NCI-H748 (cell line): ENCODE results near the gene NME5.

ENCODE experiments used
- DNase-seq: peaks from one replicate; lab custom pipeline; 2025; ENCODE audit not compliant: unreplicated experiment; lab: John Stamatoyannopoulos, UW

The NME5 gene

DNA sequence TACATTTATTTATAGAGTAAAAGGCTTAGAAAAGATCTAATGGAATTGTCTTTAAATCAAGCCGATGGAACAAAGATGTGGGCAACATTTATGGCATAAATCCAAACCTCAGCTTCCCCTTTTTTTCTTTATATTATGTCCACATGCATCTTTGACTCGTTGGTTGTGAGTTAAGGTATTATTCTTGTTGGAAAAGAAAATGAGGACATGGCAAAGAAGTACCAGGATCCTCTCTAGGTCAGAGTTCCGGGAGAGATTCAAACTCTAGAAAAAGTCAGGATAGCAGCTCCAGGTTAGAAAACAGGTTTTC is 508 bp upstream of the NME5 start:
- no peak for DNase-seq

DNA sequence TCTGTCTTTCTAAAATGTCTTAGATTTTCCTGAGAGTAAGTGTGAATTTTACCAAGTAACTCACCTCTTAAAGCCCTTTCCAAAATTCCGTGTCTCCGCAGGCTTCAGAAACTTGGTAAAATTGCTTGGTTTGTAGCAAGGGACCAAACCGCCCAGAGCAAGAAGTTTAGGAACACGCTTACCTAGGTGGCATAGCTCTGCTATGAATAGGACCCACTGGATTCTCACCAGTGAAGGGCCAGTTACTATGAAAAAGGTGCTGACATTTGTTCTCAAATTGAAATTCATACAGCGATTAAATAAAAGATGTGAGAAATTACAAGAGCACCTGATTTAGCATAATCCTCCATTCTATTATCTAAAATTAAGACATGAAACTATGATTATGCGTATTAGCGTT is 6.7 kb downstream of the NME5 start:
- peak; percentile 12 for DNase-seq

DNA sequence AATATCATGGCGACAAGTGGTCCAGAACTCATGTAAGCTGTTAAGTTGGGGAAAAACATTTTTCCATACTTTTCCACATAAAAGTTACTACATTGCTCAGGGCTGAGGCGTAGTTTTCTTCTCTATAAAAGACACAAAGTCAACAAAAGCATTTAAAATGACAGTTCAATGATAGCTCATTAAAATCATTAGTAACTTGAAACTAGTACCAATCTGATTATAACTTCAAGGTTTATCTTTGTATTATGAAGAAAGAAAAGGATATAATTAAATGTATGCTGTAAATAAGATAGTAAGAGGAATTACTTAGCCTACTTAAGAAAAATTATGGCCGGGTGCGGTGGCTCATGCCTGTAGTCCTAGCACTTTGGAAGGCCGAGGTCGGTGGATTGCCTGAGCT is 9.9 kb downstream of the NME5 start:
- no peak for DNase-seq

GRCh38 chr5:138128334-138128733 is 10.9 kb downstream of the NME5 start:
- no peak for DNase-seq

DNA sequence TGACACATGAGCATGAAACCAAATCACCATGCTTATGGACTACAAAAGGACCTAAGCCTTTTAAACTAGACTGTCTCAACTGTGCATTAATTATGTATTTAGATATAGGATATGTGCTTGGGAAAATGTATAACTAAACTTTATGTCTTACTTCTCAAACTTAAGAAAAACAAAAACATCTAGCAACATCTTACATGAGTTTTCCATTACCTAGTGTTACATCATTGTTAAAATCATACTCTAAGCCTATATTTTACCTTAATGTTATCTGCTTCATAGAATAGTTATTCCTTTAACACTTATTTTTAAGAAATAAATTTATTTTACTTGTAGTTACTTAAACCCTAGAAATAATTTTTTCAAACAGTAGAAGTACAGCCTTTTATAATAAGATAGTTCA is 24.0 kb downstream of the NME5 start:
- no peak for DNase-seq

GRCh38 chr5:138111937-138112336 is 27.3 kb downstream of the NME5 start:
- no peak for DNase-seq

- DNase-seq, result no peak
Measured at GRCh38 chr5:138111181-138111580, 28.0 kb downstream of the NME5 start.

DNA sequence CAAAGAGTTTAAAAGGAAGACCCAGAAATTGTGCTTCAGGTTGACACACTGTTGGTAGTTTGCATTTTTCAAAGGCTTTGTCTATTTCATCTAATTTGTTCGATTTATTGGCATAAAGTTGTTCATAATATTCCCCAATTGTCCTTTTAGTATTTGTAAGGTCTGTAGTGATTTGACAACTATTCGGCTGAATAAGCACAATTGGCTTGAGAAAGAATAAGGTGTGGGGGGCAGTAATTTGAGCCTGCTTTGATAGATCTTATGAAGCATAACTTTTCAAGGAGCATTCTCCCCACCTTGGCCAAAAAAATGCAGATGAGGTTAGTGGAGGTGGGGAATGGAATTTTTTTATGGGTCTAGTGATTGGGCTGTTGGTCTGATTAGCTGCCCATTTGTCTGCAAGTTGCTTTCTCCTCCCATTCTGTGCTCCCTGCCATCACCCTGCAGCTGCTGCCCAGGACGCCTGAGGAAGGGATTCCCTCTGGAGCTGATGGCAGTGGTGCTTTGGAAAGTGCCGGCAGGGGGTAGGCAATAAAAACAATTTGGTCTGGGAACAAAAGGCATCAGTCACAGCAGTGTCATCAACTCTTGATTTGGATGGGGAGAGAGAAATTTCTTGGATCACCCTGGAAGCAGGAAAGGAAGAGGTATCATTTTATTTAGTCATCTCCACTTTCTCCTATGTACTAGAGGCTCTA is 28.8 kb downstream of the NME5 start:
- DNase-seq, result peak; percentile 12

DNA sequence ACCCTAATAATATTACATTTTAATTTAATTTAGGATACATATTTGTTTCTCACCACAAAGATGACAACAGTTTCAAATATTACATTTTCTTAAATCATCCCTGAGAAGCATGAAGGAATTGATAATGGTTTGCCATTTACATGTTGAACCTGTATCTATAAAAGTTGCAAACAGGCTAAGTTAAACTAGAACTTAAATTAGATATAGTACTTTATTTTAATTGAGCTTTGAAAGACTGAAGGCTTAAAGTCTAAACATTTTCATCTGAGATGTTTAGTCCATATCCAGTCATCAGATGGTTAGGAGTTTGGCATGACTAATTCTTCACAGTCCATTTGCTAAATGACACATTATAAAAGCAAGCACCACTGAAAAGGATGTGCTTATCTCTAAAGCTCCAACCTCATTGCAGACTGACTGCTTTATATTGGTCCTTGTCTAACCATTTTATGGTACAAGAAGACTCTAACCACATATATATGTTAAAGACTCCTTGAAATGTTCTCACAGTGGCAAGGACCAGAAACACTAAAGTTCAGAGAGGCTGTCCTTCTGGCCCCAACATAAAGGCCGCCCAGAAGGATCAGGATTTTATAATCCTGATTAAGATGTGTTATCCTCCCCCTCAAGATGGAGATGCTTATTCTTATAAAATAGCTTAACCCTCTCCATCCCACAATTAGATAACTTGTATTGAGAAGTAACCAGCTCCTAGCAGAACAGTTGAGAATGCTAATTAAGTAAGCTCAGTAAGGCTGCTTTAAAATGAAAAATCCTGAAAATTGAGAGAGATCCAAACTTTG is 29.6 kb downstream of the NME5 start:
- no peak for DNase-seq

DNA sequence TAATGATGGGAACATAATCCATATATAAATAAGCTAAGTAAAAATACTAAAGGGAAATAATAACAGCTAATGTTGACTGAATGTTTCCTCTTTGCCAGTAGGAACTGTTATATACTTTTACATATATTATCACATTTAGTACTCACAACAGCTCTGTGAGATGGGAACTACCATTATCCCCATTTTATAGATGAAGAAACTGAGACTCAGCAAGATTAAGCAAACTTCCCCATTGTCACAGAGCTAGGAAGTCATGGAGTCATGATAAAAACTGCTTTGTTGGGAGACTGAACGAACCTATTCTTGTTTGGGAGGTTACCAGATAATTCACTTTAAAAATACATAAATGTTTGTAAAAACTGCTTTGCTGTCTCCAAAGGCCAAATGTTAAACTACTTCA is 32.0 kb downstream of the NME5 start:
- no peak for DNase-seq

DNA sequence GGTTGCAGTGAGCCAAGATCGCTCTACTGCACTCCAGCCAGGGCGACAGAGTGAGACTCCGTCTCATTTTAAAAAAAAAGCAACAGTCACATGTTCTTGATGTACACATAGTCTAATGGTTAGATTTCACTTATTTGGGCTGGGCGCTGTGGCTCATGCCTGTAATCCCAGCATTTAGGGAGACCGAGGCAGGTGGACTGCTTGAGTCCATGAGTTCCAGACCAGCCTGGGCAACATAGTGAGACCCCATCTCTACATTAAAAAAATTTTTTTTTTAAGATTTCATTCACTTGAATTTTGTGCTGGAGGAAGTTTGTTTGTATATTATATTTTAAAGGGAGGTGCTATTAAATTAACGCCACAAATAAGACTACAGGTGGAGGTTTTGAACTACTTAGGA is 33.5 kb downstream of the NME5 start:
- DNase-seq, result no peak

- DNase-seq, result no peak
Measured at GRCh38 chr5:138103319-138103637, 36.0 kb downstream of the NME5 start.

DNA sequence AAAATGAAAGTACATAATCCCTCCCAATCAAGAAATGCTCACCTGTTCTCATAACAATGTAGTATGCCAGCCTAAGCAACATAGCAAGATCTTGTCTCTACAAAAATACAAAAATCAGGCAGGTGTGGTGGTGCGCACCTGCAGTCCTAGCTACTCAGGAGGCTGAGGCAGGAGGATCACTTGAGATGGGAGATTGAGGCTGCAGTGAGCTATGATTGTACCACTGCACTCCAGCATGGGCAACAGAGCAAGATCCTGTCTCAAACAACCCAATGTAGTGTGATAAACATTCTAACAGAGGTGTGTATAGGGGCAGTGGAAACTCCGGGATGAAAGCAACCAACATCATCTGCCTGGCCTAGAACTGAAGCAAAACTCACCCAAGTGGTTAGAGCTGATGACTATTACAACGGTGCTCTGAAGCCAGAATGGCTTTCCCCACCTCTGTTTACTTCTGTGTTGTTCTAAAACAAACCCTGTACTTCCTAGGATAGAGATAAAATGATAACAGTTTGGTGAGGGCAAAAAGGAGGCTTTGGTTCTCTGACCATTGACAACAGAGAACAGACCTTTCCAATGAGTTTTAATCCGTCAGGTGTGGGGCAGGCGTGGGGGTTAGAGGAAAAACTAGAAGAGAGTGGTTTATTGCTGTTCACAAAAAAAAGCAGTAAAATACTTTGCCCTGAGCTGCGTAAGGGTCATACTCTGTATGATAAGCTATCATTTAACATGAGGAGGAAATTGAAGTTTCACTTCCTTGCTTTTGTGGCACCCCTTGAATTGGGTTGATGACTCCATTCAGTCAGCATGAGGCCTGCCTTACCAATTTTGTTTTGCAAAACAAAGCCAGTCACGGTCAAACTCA is 36.5 kb downstream of the NME5 start:
- DNase-seq, result no peak

- DNase-seq, result no peak
Measured at GRCh38 chr5:138096997-138097828, 42.0 kb downstream of the NME5 start.

- DNase-seq, result no peak
Measured at GRCh38 chr5:138096363-138096762, 42.9 kb downstream of the NME5 start.

DNA sequence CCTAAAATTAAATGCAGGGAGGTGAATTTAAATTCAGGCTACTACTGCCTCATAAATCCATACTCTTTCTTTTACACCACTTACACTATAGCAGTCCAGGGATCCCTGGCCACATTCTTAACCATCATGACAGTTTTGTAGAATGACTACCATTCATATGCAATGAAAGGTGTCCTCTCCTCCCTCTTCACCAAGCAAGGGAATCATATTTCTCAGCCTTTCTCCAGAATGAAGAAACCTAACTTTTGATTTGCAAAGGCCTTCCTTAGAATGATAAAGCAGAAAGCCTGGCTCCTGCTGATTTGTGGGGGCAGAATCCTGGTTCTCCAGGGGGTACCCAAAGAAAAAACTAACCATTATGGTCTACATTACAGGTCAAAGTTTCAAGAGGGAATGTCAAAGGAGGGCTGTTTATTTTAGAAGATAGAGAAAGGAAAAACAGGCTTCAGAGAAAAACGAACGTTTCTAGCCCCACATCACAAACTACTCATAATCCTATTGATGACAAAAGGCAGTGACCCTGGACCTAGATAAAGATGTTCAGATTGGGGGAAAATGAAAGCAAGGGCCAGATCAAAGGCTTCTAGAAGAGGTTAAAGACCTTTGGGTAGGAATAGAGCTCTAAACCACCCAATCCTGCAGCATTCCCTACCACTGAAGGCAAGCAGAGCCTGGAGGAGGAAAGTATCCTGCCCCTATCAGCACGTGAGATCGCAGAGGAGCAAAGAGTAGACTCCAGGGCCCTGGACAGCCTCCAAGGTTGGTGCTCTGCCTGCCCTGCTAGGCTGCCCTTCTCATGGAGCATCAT is 43.9 kb downstream of the NME5 start:
- DNase-seq, result no peak

DNA sequence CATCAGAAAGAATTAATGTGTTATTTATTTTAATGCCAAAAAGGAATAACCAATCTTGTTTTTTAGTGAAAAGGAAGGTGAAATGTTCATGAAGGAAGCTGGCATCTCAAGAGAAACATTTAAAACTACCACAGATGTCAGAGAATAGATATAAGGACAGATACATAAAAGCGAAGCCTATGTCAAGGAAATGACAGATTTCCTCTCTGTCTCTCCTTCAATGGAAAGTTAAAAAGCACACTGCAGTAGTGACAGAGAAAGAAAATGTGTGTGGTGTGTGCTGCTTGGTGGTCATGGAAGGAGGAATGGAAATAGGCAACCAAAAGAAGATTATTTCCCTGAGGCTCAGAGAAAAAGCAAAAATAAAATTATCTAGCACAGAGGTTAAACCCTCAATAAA is 46.2 kb downstream of the NME5 start:
- no peak for DNase-seq

DNA sequence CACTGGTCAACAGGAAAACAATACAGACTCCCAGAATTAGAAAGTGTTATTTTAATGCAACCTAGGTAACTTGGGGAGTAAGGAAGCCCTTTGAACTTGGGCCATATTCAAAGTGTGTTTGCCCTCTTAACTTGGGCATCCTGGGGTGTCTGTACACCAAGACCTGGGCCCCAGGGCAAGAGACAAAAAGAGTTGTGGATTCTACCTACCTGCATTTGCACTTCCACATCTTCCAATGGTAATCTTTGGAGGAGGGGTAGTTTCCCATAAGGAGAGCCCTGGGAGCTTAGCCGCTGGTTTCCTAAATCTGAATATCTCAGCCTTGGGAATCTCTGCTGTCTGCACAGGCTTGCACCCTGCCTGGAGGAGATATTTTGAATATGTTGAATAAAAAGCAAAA is 46.9 kb downstream of the NME5 start:
- DNase-seq, result no peak

DNA sequence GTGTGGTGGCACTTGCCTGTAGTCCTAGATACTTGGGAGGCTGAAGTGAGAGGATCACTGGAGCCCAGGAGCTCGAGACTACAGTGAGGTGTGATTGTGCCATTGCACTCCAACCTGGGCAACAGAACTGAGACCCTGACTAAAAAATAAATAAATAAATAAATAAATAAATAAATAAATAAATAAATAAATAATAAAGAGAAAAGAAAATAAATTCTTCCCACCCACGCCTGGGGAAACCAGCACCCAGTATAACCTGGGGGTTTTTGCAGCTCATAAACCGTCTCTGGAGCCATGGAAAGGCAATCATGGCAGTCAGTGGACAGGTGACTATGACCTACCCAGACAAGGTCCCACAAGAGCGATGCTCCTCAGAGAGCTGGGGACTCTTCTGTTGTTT is 47.5 kb downstream of the NME5 start:
- no peak for DNase-seq

GRCh38 chr5:138083702-138084101 is 55.5 kb downstream of the NME5 start, which contains the start of gene WNT8A:
WNT8A (plus strand) TSS chr5:138084033; CDS start chr5:138084128, 95 bp downstream.
- DNase-seq, result no peak
